Eye (tissue), 1 donor: ENCODE measurements around the gene MYOZ3.

ENCODE experiments used
- DNase-seq: peaks from one replicate; pipeline ENCODE4 v3.0.0-alpha.2; 2015

The MYOZ3 gene

DNA sequence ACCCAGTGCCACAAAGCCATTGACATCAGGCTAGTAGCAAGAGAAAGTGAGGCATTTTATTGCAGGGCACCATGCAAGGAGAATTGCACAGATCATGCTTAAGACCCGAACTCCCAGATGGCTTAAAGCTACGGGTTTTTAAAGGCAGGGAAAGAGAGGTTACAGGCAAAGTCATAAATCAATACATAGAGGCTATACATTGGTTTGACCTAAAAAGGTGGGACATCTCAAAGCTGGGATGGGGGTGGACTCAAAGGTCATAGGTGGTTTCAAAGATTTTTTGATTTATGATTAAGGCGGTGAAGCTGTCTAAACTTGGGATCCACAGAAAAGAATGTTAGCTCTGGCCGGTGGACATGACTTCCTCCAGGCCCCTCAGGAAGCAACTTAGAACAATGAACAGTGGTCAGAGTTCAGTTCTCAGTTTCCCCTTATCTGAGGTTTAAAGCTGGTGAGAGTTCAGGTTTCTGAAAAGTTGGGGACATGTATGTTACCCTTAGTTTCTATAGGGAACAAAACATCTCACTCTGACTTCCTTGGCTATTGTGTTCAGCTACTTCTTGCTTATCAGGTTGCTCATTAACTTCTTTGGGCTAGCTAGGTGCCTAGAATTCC is 45.8 kb downstream of the MYOZ3 start:
- DNase-seq: no peak

DNA sequence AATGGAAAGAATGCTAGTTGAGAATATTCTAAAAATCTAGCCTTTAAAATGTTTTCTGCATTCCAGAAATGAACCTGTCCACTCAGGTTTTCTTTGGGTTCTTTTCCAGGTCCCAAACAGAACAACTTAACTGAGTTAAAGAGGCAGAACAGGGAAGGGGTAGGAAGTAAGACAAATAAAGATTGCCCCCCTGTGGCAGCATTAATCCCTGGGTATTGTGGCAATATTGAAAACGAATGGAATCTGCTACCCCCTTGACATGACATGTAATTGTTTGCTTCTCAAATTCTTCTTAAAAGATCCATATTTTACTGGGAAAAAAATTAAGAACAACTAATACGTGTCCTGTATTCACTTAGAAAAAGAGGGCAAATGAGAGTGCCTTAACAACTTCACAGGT is 49.1 kb downstream of the MYOZ3 start:
- DNase-seq: no peak

DNA sequence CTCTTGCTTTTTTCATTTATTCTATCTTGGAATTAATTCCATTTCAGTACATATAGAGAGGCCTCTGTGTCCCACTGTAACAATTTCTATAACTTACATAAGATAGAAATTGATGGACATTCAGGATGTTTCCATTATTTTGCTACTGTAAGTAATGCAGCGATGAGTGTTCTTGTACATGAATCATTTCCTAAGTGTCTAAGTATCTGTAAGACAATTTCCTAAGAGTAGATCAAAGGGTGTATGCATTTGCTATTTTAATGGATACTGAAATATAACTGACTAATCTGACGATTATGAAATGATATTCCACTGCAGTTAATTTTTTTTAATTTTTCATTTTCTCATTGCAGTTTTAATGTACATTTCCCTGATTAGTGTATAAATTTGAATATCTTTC is 62.8 kb downstream of the MYOZ3 start:
- DNase-seq: no peak
